ENCODE results near the gene CSNK1E.

GRCh38 chr22:38327805-38328204 is 10.6 kb upstream of the CSNK1E start:
- TF ChIP-seq POLR2A (IDR thresholded peaks at IDR 0.05) (no peak), CTCF (IDR thresholded peaks at IDR 0.05) (no peak)
